ENCODE measurements around the gene GLP1R.

GLP1R gene

GRCh38 chr6:39075807-39076622 lies 27.4 kb downstream of the GLP1R start:
- no peak for TF ChIP-seq CTCF (IDR thresholded peaks at IDR 0.05; ENCODE audit: insufficient read depth, low read length, poor library complexity, severe bottlenecking)

GRCh38 chr6:39076623-39077535 lies 28.3 kb downstream of the GLP1R start:
- no peak for TF ChIP-seq CTCF (IDR thresholded peaks at IDR 0.05; ENCODE audit: insufficient read depth, low read length, poor library complexity, severe bottlenecking)
- no peaks in the 10 kb centered on the region for H3K36me3 ChIP-seq (ENCODE audit: control insufficient read depth, insufficient read depth, low read length)
- no peaks in the 10 kb centered on the region; the same call in 1 of the 2 replicates for H3K27me3 ChIP-seq (replicated peaks; ENCODE audit: control insufficient read depth, insufficient read depth, low read length)
- DNase-seq (ENCODE audit: extremely low read depth, insufficient read length) = no peak
- no peak overlapping the region for H3K4me3 ChIP-seq (replicated peaks; ENCODE audit: low read depth, low read length)

More at GRCh38 chr6:39075807-39076622, 27.4 kb downstream of the GLP1R start:
- no peaks in the 10 kb centered on the region for H3K36me3 ChIP-seq (ENCODE audit: control insufficient read depth, insufficient read depth, low read length)
- H3K4me3 ChIP-seq (replicated peaks; ENCODE audit: low read depth, low read length) = no peak overlapping the region
- DNase-seq (ENCODE audit: extremely low read depth, insufficient read length) = no peak
- H3K27me3 ChIP-seq (replicated peaks; ENCODE audit: control insufficient read depth, insufficient read depth, low read length) = no peaks in the 10 kb centered on the region; the same call in 1 of the 2 replicates

GRCh38 chr6:39077882-39078594 lies 29.5 kb downstream of the GLP1R start:
- no peak for DNase-seq (ENCODE audit: extremely low read depth, insufficient read length)
- Histone ChIP-seq H3K4me3 (replicated peaks; ENCODE audit: low read depth, low read length) (no peak overlapping the region), H3K27me3 (replicated peaks; ENCODE audit: control insufficient read depth, insufficient read depth, low read length) (no peaks in the 10 kb centered on the region; the same call in 1 of the 2 replicates), H3K36me3 (ENCODE audit: control insufficient read depth, insufficient read depth, low read length) (no peaks in the 10 kb centered on the region)
- TF ChIP-seq CTCF (IDR thresholded peaks at IDR 0.05; ENCODE audit: insufficient read depth, low read length, poor library complexity, severe bottlenecking) = no peak

- Histone ChIP-seq H3K36me3 (ENCODE audit: control insufficient read depth, insufficient read depth, low read length) (no peaks in the 10 kb centered on the region), H3K27me3 (replicated peaks; ENCODE audit: control insufficient read depth, insufficient read depth, low read length) (no peaks in the 10 kb centered on the region; the same call in 1 of the 2 replicates)
Observed at GRCh38 chr6:39078695-39079094, 30.1 kb downstream of the GLP1R start.

More at GRCh38 chr6:39078695-39079094, 30.1 kb downstream of the GLP1R start:
- TF ChIP-seq CTCF (IDR thresholded peaks at IDR 0.05; ENCODE audit: insufficient read depth, low read length, poor library complexity, severe bottlenecking) = no peak
- H3K4me3 ChIP-seq (replicated peaks; ENCODE audit: low read depth, low read length) = no peak overlapping the region
- no peak for DNase-seq (ENCODE audit: extremely low read depth, insufficient read length)

All from GM06990 (cell line).